GM10847 (cell line): Measurements from ENCODE around the gene DBT.

Source experiments
- POLR2A ChIP-seq: IDR thresholded peaks from 2 replicates; pipeline ENCODE4 v1.6.1; 2011; ENCODE audit not compliant: insufficient read length; ENCODE audit errors: extremely low read depth

The DBT gene

DNA sequence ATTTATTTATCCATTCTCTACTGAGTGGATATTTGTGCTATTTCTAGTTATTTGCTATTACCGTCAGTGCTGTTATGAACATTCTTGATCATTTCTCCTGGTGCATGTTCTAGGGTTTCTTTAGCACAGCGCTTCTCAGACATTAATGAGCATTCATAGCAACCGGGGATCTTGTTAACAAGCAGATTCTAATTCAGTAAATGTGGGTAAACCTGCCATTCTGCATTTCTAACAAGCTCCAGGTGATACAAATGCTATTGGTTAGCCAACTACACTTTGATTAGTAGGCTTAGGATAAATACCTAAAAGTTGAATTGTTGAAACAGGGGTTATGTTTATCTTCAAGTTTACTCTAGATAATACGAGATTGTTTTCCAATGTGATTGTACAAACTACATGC lies 3.3 kb upstream of the DBT start:
- no peak for TF ChIP-seq POLR2A

GRCh38 chr1:100250807-100251206 lies 1.2 kb upstream of the DBT start:
- no peak for TF ChIP-seq POLR2A

DNA sequence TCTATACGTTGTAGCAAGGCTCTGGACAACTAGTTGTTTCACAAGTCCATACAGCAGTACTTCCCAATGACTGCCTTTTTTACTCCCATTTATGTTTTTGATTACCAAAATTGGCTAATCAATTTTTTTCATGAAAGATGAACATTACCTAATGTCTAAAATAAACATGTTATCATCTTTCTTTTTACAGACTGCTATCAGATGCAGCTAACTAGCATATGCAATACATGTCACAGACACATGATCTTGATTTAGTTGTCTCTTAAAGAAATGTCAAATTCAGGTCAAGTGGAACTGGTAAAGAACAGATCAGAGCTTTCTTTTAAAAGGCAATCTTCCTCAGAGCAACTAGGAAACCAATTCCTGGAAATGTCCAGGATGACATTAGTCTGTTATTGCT lies 630 bp upstream of the DBT start:
- no peak for TF ChIP-seq POLR2A

DNA sequence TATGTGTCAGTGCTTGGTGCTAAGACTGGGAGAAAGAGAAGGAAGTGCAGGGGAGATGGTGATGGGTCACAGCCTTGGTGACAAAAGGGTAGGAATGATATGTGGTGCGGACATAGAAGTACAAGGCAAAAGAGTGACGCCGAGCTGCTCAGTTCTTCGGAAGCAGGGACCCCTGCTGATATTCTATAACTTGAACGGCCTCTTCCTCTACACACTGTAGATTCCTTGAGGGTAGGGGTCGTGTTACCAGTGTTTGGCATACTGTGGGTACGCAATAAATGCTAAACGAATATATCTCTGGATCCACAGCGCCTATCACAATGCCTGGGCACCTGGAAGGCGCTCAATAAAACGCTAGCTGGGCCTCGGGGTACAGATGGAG lies 488 bp downstream of the DBT start:
- no peak for TF ChIP-seq POLR2A

GRCh38 chr1:100246738-100247137 lies 2.9 kb downstream of the DBT start:
- no peak for TF ChIP-seq POLR2A

GRCh38 chr1:100240631-100241030 lies 9.0 kb downstream of the DBT start:
- no peak for TF ChIP-seq POLR2A

DNA sequence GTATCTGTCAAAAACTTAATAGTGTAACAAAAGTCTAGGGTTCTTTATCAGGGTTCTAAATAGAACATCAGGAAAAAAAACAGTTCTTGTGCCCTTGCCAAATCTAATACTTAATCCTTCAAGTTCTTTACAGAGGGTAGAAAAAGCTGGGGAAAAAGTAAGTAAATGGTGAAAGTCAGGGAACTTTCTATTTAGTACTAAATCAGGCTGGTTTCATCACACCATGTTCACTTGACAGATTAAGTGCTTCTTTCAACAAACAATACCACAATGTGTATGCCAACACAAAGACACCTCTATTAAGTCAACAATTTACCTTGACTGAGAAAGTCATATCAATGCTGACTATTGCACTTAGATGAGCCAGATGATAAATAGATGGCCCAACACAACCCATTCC lies 9.7 kb downstream of the DBT start:
- TF ChIP-seq POLR2A: no peak

DNA sequence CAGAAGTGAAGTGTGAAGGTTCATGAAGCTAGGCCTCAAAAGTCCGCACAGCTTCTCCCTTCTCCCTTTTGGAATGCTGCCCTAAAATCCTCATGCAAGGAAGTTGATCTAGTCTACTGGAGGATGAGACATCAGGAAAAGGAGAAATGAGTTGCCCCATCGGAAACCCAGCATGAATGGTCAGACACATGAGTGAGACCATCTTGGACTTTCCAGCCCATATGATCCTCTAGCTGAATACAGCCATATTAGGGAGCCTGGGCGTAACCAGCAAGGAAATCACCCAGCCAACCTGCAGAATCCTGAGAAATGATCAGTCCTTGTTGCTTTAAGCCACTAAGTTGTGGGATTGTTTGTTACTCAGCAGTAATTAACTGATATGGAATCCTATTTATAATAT lies 12.5 kb downstream of the DBT start:
- no peak for TF ChIP-seq POLR2A

DNA sequence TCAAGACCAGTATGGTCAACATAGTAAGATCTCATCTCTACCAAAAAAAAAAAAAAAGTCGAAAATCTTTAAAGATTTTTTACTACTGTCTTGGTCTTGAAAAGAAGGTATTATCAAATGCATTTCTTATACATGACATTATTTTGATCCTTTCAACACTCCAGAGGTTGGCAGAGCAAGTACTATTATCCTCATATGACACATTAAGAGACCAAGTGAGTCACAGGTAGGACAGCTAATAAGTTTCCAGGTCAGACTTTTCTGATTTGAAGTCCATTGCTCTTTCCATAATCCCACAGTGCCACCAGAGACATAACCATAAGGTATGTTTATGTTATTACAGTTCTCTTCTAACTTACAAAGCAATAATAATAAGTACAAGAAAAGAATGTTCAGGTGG lies 15.2 kb downstream of the DBT start:
- no peak for TF ChIP-seq POLR2A

DNA sequence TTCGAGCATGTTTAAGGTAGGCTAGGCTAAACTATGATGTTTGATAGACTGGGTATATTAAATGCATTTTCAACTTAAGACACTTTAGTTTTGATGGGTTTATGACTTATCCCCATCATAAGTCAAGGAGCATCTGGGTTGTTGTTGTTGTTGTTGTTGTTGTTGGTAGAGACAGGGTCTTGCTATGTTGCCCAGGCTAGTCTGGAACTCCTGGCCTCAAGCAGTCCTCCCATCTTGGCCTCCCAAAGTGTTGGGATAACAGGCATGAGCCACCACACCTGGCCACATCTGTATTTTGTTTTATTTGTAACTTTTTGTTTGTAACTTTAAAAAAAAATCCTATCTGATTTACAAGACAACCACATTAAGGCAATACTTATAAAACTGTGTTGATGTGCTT lies 17.5 kb downstream of the DBT start:
- no peak for TF ChIP-seq POLR2A

DNA sequence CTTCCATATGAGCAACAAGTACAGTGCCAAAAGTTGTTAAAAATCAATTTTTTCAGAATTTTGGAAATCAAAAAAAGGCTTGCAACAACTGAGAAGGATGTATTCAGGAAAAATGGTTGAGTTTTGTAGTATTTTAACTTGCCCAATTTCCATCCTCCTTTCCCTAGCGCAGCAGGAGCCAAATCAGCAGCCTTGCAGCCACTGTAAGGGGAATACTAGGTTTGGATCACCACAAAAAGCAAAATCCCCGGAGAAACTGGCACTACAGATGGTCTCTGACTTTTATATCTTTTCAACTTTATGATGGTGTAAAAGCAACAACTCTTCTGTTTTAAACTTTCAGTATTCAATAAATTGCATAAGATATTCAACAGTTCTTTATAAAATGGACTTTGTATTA lies 17.9 kb downstream of the DBT start:
- no peak for TF ChIP-seq POLR2A

DNA sequence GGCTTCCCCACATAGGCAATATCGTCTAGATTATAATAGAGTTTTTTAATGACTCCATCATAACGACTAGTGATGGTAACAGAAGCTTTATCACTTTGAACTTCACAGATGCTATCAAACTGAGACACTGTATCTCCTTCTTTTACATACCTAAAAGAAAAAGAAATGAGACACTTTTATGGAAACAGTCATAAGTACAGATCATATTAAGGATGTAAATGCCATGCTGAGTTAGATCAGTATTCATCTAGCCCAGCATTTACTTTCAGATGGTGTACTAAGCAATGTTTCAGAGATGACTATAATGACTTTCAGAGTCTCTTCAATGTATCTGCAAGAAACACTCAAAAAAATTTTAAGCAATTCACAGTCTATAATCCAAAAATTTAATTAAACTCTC lies 18.9 kb downstream of the DBT start:
- TF ChIP-seq POLR2A: no peak

DNA sequence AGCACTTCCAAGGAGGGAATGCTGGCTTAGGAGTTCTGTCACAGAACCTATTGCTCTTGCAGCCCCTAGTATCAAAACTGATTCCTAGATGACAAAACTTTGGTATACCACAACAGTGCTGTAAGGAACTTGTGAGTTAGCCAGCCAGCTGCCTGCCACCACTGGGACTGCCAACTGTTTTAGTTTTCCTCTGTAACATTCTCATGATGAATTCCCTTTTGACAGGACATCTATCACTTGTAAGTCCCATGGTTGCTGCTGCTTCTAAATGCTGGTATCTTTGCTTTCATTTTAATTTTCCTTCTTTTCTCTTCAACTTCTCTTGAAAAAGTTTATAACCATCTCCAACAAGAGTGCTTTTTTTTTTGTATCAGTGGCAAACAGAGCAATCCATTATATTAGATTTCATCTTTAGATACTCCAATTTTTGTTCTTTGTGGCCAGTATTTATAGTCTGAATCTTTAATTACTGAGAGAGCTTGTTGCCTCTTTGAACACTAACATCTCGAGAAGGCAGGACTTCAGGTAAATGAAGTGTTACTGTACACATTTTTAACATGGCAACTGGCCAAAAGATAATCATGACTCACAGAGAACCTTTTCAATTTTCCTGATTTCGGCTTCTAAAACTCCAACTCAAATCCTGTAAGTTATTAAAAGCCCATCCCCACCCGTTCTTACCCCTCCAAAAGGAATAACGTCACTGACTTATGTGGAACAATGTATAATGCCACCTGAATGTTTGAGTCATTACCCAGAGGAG lies 19.8 kb downstream of the DBT start:
- TF ChIP-seq POLR2A: no peak

DNA sequence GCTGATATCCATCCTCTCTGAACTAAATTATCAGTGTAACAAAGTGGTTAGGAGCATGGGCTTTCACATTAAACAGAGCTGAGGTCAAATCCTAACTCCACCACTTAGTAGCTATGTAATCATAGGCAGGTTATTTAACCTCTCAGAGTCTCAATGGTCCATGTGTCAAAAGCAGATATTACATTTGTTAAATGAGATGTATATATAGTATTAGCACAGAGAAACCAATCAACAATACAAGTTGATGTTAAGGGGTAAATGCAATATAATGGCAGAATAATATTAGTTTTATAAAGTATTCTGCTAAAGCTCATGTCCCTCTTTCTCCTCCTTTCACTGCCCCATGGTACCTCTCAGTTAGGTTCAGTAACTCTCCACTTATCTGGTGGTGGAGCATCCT lies 27.2 kb downstream of the DBT start:
- no peak for TF ChIP-seq POLR2A

DNA sequence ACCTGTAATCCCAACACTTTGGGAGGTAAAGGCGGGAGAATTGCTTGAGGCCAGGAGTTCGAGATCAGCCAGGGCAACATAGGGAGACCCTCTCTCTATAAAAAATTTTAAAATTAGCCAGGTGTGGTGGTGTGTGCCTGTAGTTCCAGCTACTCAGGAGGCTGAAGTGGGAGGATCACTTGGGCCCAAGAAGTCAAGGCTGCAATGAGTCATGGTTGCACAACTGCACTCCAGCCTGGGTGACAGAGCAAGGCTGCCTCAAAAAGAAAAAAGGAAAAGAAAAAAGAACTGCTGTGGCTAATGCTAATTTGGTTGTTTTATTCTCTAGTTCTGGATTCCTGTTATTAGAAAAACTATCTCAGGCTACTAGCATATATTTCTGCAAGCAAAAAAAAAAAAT lies 29.8 kb downstream of the DBT start:
- TF ChIP-seq POLR2A: no peak

- TF ChIP-seq POLR2A: no peak
These were observed 30.2 kb downstream of the DBT start for GRCh38 chr1:100219457-100219856.

DNA sequence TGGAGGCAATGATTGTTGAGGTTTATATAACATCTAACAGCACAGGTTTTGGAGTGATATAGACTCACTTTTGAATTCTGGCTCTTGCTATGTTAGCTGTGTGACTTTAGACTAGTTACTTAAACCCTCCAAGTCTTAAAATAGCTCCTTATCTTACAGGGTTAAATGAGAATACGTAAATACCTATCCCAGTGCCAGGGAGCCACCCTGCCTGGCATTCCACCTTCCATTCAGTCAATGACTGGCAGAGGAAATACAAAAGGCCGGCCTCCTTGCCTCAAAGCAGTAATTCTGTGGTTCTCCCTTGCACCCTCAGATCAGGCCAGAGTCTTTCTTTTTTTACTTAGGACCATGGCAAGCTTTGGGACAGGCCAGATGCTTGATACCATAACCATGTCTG lies 31.8 kb downstream of the DBT start:
- TF ChIP-seq POLR2A: no peak
